ENCODE measurements around the gene C10orf67. TPM values are rescaled to one million over a fixed set of nuclear protein-coding genes. Genes with fewer than 3 reads are reported as not detected.
"Not testable (repeated sequence)": the region's sequence is repeated elsewhere in the genome, so short reads cannot be mapped to it uniquely, and the experiment has no call there.

Gene C10orf67
- polyA plus RNA-seq (2013, experiment 1 of 2; ENCODE audit: insufficient read length), result 0.14 TPM
- polyA plus RNA-seq (2013, experiment 2 of 2; ENCODE audit: insufficient read length), result 0.27 TPM

DNA sequence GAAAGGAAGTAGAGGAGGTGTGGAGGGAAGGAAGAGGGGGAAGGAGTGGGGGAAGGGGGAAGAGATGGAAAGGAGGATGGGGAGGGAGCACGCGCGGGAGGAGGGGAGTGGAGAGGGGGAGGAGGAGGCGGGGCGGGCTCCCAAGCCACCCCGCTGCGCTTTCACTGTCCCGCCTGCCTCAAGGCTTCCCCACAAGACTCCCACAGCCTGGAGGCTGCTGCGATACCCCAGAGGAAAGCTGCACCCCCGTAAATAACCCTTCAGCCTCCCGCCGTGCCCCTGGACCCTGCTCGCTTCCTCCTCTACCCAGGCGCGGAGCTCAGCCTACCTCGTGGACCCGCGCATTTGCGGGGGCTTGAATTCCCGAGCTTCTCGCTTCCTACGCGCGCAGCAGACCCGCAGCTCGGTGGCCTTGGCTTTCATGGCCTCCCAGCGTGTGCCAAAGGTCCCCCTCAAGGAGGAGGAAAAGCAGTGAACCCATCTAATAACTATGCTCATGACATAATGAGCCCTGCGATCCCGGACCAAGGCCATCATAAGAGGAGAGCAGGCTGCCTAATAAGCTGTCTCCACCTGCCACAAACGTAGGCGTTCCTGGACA lies at the start of gene C10orf67:
Gene C10orf67, minus strand, starts transcription at position 557 of the 601 bp plus-strand sequence. Its CDS starts 23 bp downstream, at position 534.
- peak; percentile 63 for DNase-seq

GRCh38 chr10:23391821-23392220 lies 47.2 kb upstream of the C10orf67 start:
- no peak for DNase-seq

DNA sequence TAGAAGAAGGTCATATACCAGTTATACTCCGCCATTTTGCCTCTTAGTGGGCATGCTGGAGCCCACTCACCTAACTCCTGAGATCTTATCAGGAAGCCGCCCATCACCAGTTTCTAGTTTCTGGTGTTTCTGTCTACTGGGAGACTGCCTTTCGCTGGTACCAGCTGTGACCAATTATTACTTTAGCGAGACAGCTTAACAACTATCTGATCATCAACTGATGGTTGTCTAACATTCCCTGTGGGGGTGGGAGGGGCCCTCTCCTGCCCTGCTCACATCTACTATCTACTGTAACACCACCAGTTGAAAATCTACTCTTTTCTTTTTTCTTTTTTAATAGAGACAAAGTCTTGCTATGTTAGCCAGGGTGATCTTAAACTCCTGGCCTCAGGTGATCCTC lies 46.2 kb upstream of the C10orf67 start:
- DNase-seq, result no peak

DNA sequence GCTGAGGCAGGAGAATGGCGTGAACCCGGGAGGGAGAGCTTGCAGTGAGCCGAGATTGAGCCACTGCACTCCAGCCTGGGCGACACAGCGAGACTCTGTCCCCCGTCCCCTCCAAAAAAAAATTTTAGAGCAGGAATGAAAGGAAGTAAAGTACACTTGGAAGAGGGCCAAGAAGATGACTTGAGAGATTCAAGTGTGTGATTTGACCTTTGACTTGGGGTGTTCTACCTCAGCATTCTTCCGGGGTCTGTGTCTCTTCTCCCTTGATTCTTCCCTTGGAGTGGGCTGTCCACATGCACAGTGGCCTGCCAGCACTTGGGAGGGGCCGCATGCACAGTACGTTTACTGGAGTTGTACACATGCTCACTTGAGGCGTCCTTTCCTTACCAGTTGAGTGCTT lies 45.8 kb upstream of the C10orf67 start:
- not testable (repeated sequence) for DNase-seq

GRCh38 chr10:23387516-23387915 lies 42.9 kb upstream of the C10orf67 start:
- DNase-seq, result not testable (repeated sequence)

- DNase-seq, result no peak
Observed at GRCh38 chr10:23386052-23386451, 41.5 kb upstream of the C10orf67 start.

GRCh38 chr10:23384364-23384763 lies 39.8 kb upstream of the C10orf67 start:
- DNase-seq, result no peak

GRCh38 chr10:23383637-23384036 lies 39.0 kb upstream of the C10orf67 start:
- DNase-seq, result no peak

- no peak for DNase-seq
Observed at GRCh38 chr10:23381298-23382040, 36.9 kb upstream of the C10orf67 start.

- DNase-seq, result no peak
Observed at GRCh38 chr10:23379686-23380085, 35.1 kb upstream of the C10orf67 start.

DNA sequence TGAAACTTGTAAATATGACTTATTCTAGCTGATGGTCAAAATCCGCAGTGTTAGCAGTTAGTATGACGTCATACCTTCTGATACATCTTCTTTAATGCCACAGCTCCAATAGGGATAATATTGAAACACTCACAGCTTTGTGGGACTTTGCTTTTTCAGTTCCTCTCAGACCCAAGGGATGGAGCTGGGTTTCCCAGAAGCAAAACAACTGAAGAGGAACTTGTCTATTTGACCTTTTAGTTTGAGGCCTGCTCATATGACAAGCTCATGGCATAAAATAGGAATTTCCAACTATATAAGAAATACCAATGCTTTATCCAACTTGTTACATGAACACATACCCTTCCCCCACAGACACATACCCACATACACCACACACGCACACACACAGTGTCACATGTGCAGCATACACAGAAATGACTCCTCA lies 31.6 kb upstream of the C10orf67 start:
- no peak for DNase-seq

DNA sequence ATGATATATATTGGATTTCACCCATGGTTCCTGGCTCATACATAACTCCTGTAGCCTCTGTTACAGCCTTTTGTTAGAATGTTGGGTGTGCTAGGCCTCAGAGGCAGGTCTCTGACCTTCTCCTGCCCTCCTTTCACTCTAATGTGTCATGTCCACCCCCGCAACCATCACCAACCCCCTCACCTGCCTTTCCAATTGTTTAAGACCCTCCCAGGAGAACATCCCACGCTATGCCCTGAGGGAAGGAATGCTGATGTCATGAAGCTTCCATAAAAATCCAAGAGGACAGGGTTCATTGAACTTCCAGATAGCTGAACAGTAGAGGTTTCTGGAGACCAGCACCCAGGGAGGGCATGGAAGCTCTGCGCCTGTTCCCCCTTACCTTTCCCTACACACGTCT lies 30.8 kb upstream of the C10orf67 start:
- no peak for DNase-seq

- DNase-seq, result no peak
Observed at GRCh38 chr10:23373156-23373555, 28.6 kb upstream of the C10orf67 start.

DNA sequence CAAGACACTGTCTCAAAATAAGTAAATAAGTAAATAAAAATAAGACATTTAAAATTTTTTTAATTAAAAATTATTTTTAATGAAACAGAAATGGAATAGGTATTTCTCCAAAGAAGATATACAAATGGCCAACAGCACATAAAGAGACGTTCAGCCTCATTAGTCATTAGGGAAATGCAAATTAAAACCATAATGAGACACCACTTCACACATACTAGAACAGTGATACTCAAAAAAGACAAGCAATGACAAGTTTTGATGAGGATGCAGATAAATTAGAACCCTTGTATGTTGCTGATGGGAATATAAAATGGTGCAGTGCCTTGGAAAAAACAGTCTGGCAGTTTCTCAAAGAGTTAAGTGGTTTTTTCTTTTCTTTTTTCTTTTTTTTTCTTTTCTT lies 26.5 kb upstream of the C10orf67 start:
- no peak for DNase-seq

- DNase-seq, result peak; percentile 26
Observed at GRCh38 chr10:23370106-23370505, 25.5 kb upstream of the C10orf67 start.

DNA sequence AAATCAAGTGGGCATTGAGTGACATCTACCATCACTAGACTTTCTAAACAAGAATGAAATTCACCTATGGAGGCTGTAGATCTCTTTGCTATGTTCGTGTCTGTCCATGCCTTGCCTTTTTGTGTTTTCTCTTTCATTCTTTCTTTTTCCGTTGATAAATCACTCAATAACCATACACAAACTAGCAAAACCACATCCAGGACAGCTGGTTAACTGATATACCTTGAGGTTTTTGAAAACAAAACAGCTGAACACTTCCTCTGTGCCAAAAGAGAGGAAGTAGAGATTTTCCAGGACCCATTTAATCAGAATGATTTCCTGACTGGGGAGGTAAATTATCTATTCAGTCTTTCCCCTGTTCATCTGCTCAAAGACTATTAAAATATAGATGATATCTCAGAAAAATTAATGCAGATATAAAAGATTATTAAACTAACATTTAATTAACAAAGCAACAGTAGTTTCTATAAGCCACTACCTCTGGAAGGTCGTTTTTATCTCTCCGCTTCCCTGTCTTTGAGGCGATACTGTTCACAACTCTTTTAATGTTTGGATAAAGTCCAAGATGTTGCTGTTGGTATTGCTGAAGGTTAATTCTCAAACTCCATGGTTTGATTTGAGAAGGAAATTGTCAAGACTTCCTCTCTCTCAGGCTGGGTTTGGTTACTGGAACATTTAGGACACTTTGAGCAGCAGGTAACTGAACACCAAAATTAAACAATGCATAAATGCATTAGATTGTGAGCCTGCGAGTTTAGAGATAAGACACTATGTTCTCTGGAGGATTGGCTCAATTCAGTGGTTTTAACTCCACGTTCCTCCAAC lies 24.4 kb upstream of the C10orf67 start:
- DNase-seq, result no peak

- DNase-seq, result no peak
Observed at GRCh38 chr10:23367896-23368595, 23.4 kb upstream of the C10orf67 start.

DNA sequence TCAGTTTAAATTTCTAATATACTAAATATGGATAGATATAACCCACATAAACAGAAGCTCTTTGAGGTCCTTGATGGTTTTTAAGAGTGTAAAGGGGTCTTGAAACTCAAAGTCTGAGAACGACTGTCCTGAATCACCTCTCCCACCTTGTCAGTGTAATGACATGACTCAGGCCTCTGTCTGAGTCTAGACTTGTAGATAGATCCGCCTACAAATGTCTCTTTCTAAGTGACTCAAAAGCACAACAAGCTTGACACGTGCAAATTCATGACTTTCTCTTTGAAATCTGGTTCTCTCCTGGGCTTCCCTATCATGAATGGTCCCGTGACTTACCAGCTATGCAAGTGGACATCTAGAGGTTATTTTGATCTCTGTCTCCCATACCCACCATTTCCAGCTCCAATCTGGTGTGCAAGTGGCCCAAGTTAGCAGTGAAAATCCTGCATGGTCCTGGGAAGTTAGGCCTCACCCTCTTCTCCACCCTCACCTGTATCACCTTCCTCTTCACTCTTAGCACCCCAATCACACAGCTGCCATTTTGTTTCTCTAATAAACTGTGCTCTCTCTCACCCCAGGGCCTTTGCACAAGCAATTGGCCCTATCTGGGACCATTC lies 20.9 kb upstream of the C10orf67 start:
- DNase-seq, result peak; percentile 22

DNA sequence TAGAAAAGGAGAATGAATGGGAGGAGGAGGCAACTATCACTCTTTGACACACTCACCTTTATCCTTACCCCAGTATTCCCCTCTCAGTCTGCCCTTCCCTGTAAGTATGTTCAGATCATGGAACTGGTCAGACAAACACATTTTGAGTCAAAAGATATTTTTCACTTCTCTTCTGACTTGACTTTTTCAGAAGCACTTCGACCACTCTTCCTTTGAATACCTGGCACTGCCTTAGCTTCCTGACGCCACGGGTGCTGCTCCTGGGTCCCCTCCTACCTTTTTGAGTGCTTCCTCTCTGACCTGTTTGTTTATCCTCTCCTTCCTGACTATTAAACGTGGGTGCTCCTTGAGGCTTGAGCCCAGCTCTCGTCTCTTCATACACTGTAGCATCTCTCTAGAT lies 19.8 kb upstream of the C10orf67 start:
- no peak for DNase-seq

DNA sequence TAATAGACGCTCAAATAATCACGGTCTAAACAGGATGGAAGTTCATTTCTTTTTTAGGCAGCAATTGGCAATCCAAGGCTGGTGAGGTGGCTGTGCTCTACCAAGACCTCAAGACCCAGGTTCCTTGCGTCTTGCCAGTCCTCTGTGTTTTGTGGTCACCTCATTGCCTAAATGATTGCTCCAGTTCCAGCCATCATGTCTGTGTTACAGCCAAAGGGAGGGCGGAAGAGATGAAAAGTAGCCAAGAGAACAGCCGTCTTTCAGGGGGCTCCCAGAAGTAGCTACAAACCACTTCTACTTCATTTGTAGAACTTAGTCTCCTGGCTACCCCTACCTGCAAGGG lies 19.2 kb upstream of the C10orf67 start:
- no peak for DNase-seq

DNA sequence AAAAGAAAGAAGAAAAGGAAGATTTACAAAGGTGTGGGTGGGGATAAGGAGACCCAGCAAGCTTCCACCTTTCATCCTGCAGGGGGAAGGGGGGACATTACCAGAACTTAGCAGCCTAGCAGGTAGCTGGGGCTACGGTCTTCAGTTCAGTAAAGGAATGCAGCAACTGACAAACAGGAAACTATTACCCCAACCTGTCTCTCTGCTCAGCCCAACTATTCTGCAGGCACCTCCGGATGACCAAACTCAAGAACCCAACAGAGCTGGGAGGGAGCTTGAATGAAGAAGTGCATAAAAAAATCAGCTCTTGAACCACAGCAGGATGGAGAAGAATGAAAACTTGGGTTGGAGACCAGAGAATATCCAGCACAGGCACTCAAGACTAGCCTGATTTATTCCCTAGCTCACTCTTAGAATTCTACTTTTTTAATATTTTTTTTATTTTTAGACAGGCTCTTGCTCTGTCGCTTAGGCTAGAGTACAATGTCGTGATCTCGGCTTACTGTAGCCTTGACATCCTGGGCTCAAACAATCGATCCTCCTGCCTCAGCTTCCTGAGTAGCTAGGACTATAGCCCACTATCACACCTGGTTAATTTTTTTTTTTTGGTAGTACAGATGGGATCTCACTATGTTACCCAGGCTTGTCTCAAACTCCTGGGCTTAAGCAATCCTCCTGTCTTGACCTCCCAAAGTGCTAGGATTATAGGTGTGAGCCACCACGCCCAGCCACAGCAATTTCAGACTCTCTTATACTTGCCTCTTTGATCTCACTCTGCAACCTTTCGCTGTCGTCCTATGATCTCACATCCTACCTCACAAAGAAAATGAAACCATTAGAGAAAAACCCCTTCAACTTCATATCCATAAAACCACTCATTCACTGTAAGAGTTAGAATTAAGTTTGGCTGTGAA lies 18.5 kb upstream of the C10orf67 start:
- DNase-seq, result no peak
